Activated CD4-positive, alpha-beta T cell treated with anti-CD3 and anti-CD28 coated beads, Interleukin-10, Interleukin-2, amounts not matched to agents 100 ng/mL and 50 ng/mL, durations not matched to agents 16 hours and 8 hours (primary cell): ENCODE results near the gene ADA.

ENCODE experiments used
- DNase-seq: peaks from one replicate; pipeline ENCODE4 v3.0.0-alpha.2; 2020

ADA gene

DNA sequence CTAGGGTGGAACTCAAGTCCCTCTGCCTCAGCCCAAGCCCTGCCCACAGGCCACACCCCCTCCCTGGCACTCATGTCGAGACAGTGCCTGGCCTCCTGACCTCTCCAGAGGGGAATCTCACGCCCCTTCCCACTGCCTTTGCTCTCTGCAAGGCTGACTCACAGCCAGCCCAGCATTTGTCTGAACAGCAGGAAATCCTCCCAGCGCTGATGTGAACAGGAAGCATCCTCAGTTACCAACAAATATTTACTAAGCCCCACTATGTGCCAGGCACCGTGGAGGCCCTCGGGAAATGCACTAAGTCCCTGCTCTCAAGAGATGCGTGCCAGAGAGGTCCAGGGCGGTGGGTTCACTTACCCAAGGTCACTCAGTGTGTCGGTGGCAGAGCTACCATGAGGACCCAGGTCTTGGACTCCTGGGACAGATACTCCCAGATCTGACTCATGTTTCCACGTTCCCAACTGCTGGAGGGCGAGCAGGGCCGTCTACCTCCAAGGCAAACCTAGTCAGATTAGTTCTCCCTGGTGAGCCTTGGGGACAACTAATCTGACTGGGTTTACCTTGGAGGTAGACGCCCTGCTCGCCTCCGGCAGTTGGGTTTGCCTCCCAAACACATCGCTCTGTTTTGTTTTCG, 7.8 kb downstream of the ADA start:
- peak; percentile 63 for DNase-seq

DNA sequence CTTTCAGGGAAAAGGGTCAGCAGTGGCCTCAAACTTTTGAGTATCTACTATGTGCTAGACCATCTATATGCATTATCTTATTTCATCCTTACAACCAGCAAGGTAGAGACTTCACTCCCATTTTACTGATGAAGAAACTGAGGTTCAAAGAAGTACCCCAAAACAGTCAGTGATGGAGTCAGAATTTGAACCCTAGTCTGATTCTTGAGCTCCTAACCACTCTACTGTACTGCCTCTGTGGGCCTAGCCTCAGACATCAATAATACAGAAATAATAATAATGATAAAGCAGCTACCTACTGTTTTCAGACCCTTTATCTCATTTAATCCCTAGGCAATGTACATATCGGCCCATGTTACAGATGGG, 8.4 kb downstream of the ADA start:
- DNase-seq, result no peak

DNA sequence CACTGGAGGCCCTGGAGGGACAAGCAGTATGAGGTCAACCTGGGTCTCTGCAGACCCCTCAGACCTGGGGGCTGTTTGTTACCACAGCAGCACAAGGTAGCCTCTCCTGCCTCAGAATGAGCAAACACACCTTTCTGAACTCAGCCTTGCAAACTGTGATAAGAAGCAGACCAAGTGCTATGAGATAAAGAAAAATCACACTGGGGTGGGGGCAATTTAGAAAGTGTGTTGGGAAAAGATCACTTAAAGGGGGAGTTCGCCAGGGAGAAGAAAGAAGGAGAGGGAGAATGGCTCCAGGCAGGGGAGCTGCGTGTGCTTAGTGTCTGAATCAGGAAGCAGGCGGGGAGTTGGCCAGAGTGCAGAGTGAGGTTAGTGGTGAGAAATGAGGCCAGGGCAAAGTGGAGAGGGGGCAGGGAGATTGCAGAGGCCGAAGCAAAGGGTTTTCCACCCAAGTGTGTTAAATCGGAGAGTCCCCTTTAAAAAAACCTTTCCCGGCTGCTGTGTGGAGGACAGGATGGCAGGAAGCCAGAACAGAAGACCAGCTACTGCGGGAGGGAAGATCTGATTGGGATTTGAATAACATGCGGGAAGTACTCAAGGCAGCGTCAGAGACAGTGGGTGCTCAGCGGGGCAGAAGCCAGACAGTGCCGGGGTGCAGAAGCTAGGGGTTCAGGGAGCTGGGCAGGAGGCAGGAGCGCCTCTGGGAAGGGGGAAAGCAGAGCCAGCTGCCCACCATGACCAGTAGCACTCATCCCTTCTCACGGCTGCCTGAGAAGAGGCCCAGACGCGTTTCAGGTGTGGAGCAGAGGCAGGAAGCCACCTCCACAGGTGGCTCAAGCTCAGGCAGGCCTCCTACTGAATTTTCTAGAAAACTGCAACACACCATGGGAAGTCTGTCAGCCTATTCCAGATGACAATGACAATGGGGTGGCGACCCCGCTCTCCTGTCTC, 9.0 kb downstream of the ADA start:
- DNase-seq, result peak; percentile 51

DNA sequence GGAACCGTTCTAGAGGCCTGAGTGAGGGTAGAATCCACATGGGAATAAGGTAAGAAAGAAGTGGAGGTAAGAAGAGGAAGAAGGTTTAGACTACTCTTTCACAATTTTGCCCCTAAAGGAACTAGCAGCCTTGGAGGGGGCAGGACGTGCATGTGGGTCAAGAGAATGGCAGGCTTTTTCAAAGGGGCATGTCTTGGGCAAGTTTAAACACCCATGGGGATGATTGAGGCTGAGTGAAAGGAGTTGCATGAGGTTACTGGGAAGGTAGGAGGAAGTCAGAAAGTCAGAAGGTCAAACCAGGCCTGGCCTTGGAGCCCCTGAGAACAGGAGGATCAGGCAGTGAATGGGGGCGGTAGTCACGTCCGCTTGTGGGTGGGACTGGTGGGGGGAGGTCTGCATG, 10.2 kb downstream of the ADA start:
- DNase-seq, result no peak

- no peak for DNase-seq
Observed at GRCh38 chr20:44640522-44640921, 11.0 kb downstream of the ADA start.

DNA sequence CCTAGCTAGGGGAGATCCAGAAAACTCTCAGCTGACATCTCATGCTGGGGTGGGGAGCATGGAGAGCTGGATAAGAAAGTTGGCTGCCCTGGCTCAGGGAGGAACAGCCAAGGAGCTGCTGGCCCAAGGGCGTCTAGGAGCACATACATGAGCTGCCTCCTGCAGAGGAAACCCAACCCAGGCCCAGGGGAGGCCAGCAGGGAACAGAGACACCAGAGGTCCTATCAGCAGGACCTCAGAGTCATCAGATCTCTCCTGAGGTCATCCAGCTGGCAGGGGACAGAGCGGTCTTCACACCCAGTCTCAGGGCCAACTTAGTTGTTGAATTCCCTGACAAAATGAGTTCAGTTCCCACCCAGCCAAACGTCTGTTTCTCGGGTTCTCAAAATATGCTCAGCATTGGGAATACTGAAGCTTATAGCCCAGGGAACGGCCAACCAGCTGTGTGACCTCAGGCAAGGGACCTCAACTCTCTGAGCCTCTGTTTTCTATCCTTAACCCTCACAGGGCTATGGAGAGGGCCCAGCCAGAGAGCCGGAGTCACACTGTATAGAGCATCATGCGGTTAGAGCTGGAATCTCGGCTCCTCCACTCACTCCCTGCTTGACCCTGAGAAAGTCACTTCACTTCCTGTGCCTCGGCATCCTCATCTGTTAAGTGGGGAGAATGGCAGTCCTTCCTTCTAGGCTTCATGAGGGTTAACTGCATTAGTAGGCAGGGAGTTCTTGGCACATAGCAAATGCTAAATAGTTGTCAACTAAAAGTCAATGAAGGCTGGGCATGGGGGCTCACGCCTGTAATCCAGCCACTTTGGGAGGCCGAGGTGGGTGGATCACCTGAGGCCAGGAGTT, 13.8 kb downstream of the ADA start:
- DNase-seq, result no peak

DNA sequence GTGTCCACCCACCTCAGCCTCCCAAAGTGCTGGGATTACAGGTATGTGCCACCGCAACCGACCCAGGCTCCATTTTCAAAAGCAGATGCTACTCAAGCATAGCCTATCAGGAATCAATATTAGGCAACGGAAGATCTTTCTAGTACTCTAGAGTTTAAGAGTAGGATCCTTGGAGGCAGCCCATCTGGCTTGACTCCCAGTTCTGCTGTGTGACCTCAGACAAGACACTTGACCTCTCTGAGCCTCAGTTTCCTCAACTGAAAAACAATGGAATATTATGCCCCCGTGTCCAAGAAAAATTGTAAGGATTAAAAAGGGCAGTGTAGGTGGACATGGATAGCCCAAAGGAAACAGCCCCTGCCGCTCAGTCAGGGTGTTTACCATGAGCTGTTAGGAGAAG, 14.5 kb downstream of the ADA start:
- DNase-seq, result no peak

DNA sequence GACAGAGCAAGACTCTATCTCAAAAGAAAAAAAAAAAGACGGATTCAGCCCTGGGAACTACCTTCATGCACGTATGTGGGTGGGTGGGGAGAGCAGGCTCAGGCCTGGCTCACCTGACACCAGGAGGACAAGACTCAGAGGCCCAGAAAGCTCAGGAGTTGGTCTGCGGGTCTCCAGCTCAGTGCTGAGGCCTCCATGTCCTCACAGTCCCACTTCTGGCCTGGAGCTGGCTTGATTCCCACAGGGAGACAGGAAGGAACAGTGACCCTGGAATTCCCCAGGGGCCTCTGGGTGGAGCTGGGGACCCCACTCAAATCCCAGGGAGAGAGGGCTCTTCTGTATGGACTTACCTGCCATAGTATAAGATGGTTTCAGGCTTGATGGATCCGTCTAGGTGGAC, 15.6 kb downstream of the ADA start:
- no peak for DNase-seq

- DNase-seq, result no peak
Observed at GRCh38 chr20:44633872-44634600, 17.5 kb downstream of the ADA start.

GRCh38 chr20:44633187-44633810, 18.2 kb downstream of the ADA start:
- no peak for DNase-seq

GRCh38 chr20:44632103-44632752, 19.3 kb downstream of the ADA start:
- DNase-seq, result no peak

- no peak for DNase-seq
Observed at GRCh38 chr20:44630297-44630696, 21.2 kb downstream of the ADA start.

- DNase-seq, result no peak
Observed at GRCh38 chr20:44629542-44629941, 22.0 kb downstream of the ADA start.

- no peak for DNase-seq
Observed at GRCh38 chr20:44629017-44629385, 22.5 kb downstream of the ADA start.

DNA sequence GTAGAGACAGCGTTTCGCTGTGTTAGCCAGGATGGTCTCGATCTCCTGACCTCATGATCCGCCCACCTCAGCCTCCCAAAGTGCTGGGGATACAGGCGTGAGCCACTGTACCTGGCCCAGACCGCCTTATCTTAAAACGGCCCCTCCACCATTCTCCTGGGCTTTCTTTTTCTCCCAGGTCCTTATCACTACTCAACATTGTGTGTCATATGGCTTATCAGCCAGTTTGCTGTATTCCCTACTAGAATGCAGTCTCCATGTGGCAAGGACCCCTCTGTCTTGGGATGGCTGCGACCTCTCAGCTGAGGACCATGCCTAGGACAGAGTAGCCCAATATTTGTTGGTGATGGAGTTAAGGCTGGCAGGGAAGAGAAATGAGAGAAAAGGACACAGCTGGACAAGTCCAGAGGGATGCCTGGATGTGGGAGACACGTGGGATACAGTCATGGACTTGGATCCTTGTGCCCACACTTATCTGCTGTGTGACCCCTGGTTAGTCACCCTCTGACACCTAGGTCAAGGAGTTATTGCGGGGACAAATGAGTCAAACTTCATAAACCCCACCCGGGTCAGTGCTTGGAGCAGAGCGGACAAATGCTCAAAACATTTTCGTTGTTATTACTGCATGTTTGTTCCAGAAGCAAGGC, 24.0 kb downstream of the ADA start:
- DNase-seq, result no peak

- DNase-seq, result no peak
Observed at GRCh38 chr20:44626278-44626677, 25.2 kb downstream of the ADA start.

DNA sequence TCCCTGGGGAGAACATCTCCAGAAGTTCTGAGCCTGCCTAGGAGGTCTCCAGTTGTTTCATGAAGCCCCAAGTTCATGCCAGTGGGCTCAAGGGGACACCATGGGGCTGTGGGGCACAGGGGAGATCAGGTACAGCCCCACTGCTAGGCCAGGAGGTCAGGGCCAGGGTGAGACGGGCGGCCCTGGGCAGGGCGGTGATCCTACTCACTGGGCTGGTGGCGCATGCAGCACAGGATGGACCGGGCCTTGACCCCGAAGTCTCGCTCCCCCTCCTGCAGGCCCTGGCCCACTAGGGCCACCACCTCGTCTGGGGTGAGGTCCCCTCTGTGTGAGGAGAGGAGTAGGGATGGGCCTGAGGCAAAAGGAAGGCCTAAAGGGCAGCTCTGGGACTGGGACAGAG, 26.1 kb downstream of the ADA start:
- DNase-seq, result no peak

DNA sequence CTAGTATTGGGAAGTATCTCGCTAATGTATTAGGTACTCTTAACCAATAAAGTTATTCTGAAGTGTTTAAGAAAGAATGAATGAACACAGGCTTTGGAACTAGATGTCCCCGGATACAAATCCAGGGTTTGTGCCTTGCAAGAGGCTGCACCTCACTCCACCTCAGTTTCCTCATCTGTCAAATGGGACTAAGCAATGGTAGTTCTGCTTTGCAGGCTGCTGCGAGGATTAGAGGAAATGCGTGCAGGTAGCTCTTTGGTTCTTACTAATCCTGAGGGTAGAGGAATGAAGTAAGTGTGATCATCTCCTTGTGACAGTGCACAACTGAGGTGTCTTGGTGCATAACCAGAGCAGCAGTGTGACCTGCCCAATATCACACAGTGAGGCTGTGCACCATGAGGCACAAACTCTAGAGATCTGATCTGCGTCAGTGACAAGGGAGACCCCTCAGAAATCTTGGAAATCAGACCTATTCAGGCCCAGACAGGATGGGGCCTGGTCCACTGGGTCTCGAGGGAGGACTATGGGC, 26.7 kb downstream of the ADA start:
- DNase-seq, result peak; percentile 50

- no peak for DNase-seq
Observed at GRCh38 chr20:44624152-44624551, 27.3 kb downstream of the ADA start.

GRCh38 chr20:44622501-44623270, 28.8 kb downstream of the ADA start:
- DNase-seq, result no peak
